Measurements from ENCODE around the gene FHL5.

FHL5 gene

GRCh38 chr6:96653181-96653580 is 90.3 kb downstream of the FHL5 start:
- Histone ChIP-seq H2BK5ac (ENCODE audit: low read depth, low read length, poor library complexity, severe bottlenecking) (no peak overlapping the region), H4K91ac (ENCODE audit: low read length) (no peak overlapping the region), H3K23ac (ENCODE audit: low read length in 2 of 2) (no peak overlapping the region), H3K14ac (ENCODE audit: low read length in 2 of 2) (no peak overlapping the region), H3K4me3 (ENCODE audit: insufficient read depth in 1 of 2, low read depth in 1 of 2, low read length in 2 of 2) (no peak overlapping the region), H2BK15ac (ENCODE audit: low read depth, poor library complexity, severe bottlenecking) (no peak overlapping the region), H2AFZ (ENCODE audit: low read depth, low read length) (peak overlapping the region; percentile 46), H3K27ac (ENCODE audit: low read length, poor library complexity, severe bottlenecking) (no peak overlapping the region), H3K79me1 (replicated peaks; ENCODE audit: low read length, poor library complexity, severe bottlenecking) (no peaks in the 10 kb centered on the region), H2BK120ac (ENCODE audit: low read depth, low read length) (no peak overlapping the region), H3K36me3 (ENCODE audit: control insufficient read depth in 1 of 2, insufficient read depth in 2 of 2, low read depth in 1 of 2, low read length in 2 of 2) (no peaks in the 10 kb centered on the region), H3K4me1 (ENCODE audit: control insufficient read depth, insufficient read depth, low read depth, low read length) (no peaks in the 10 kb centered on the region), H3K4me2 (ENCODE audit: low read length, poor library complexity, severe bottlenecking) (no peak overlapping the region), H2BK12ac (ENCODE audit: low read length in 2 of 2) (no peak overlapping the region), H3K9ac (ENCODE audit: low read length) (no peak overlapping the region), H4K8ac (ENCODE audit: low read length) (no peak overlapping the region), H3K4ac (ENCODE audit: low read depth in 1 of 2, low read length in 2 of 2) (no peak overlapping the region), H3K9me3 (ENCODE audit: control insufficient read depth, low read length) (no peaks in the 10 kb centered on the region), H3K27me3 (ENCODE audit: control insufficient read depth in 1 of 2, insufficient read depth in 1 of 2, low read length in 2 of 2) (no peaks in the 10 kb centered on the region), H3K18ac (ENCODE audit: low read depth in 1 of 2, low read length in 2 of 2) (no peak overlapping the region), H2AK5ac (ENCODE audit: low read length, severe bottlenecking) (no peak overlapping the region)
- 100% methylated on average over 1 of the region's 1 CpG for WGBS
- DNase-seq, result no peak

- no peak overlapping the region for H3K18ac ChIP-seq (ENCODE audit: low read depth in 1 of 2, low read length in 2 of 2)
- no CpG with 5 or more reads among the region's 1 CpG for WGBS
Observed at GRCh38 chr6:96656567-96656966, 93.6 kb downstream of the FHL5 start.

GRCh38 chr6:96657344-96657743 is 94.4 kb downstream of the FHL5 start:
- H2BK5ac ChIP-seq (ENCODE audit: low read depth, low read length, poor library complexity, severe bottlenecking), result no peak overlapping the region
- H2BK15ac ChIP-seq (ENCODE audit: low read depth, poor library complexity, severe bottlenecking), result no peak overlapping the region
- no peak overlapping the region for H3K9ac ChIP-seq (ENCODE audit: low read length)
- no peak overlapping the region for H3K4me2 ChIP-seq (ENCODE audit: low read length, poor library complexity, severe bottlenecking)
- H3K9me3 ChIP-seq (ENCODE audit: control insufficient read depth, low read length), result no peaks in the 10 kb centered on the region
- no peak overlapping the region for H3K4ac ChIP-seq (ENCODE audit: low read depth in 1 of 2, low read length in 2 of 2)
- H3K4me1 ChIP-seq (ENCODE audit: control insufficient read depth, insufficient read depth, low read depth, low read length), result no peaks in the 10 kb centered on the region
- no peaks in the 10 kb centered on the region for H3K36me3 ChIP-seq (ENCODE audit: control insufficient read depth in 1 of 2, insufficient read depth in 2 of 2, low read depth in 1 of 2, low read length in 2 of 2)
- no peak overlapping the region for H3K23ac ChIP-seq (ENCODE audit: low read length in 2 of 2)
- no peak overlapping the region for H3K14ac ChIP-seq (ENCODE audit: low read length in 2 of 2)
- no peak overlapping the region for H3K27ac ChIP-seq (ENCODE audit: low read length, poor library complexity, severe bottlenecking)
- H4K8ac ChIP-seq (ENCODE audit: low read length), result no peak overlapping the region
- H2BK120ac ChIP-seq (ENCODE audit: low read depth, low read length), result no peak overlapping the region
- H2AK5ac ChIP-seq (ENCODE audit: low read length, severe bottlenecking), result no peak overlapping the region
- no peak overlapping the region for H3K4me3 ChIP-seq (ENCODE audit: insufficient read depth in 1 of 2, low read depth in 1 of 2, low read length in 2 of 2)
- no peak overlapping the region for H2AFZ ChIP-seq (ENCODE audit: low read depth, low read length)
- no peak overlapping the region for H4K91ac ChIP-seq (ENCODE audit: low read length)
- no peaks in the 10 kb centered on the region for H3K27me3 ChIP-seq (ENCODE audit: control insufficient read depth in 1 of 2, insufficient read depth in 1 of 2, low read length in 2 of 2)
- no peak overlapping the region for H2BK12ac ChIP-seq (ENCODE audit: low read length in 2 of 2)
- WGBS, result 71% methylated on average over 5 of the region's 5 CpGs
- no peak overlapping the region for H3K18ac ChIP-seq (ENCODE audit: low read depth in 1 of 2, low read length in 2 of 2)
- no peak for DNase-seq
- no peaks in the 10 kb centered on the region for H3K79me1 ChIP-seq (replicated peaks; ENCODE audit: low read length, poor library complexity, severe bottlenecking)

More at GRCh38 chr6:96656567-96656966, 93.6 kb downstream of the FHL5 start:
- Histone ChIP-seq H2BK15ac (ENCODE audit: low read depth, poor library complexity, severe bottlenecking) (no peak overlapping the region), H3K79me1 (replicated peaks; ENCODE audit: low read length, poor library complexity, severe bottlenecking) (no peaks in the 10 kb centered on the region), H3K9me3 (ENCODE audit: control insufficient read depth, low read length) (no peaks in the 10 kb centered on the region), H4K8ac (ENCODE audit: low read length) (no peak overlapping the region), H3K4ac (ENCODE audit: low read depth in 1 of 2, low read length in 2 of 2) (no peak overlapping the region), H4K91ac (ENCODE audit: low read length) (no peak overlapping the region), H2AFZ (ENCODE audit: low read depth, low read length) (no peak overlapping the region), H2AK5ac (ENCODE audit: low read length, severe bottlenecking) (no peak overlapping the region), H3K27ac (ENCODE audit: low read length, poor library complexity, severe bottlenecking) (no peak overlapping the region), H3K14ac (ENCODE audit: low read length in 2 of 2) (no peak overlapping the region), H2BK5ac (ENCODE audit: low read depth, low read length, poor library complexity, severe bottlenecking) (no peak overlapping the region), H3K27me3 (ENCODE audit: control insufficient read depth in 1 of 2, insufficient read depth in 1 of 2, low read length in 2 of 2) (no peaks in the 10 kb centered on the region), H3K36me3 (ENCODE audit: control insufficient read depth in 1 of 2, insufficient read depth in 2 of 2, low read depth in 1 of 2, low read length in 2 of 2) (no peaks in the 10 kb centered on the region), H3K4me3 (ENCODE audit: insufficient read depth in 1 of 2, low read depth in 1 of 2, low read length in 2 of 2) (no peak overlapping the region), H2BK120ac (ENCODE audit: low read depth, low read length) (no peak overlapping the region), H3K4me1 (ENCODE audit: control insufficient read depth, insufficient read depth, low read depth, low read length) (no peaks in the 10 kb centered on the region), H3K4me2 (ENCODE audit: low read length, poor library complexity, severe bottlenecking) (no peak overlapping the region), H3K23ac (ENCODE audit: low read length in 2 of 2) (no peak overlapping the region), H3K9ac (ENCODE audit: low read length) (no peak overlapping the region), H2BK12ac (ENCODE audit: low read length in 2 of 2) (no peak overlapping the region)
- no peak for DNase-seq

- Histone ChIP-seq H3K4ac (ENCODE audit: low read depth in 1 of 2, low read length in 2 of 2) (no peak overlapping the region), H2BK12ac (ENCODE audit: low read length in 2 of 2) (no peak overlapping the region), H3K4me1 (ENCODE audit: control insufficient read depth, insufficient read depth, low read depth, low read length) (no peaks in the 10 kb centered on the region), H3K4me2 (ENCODE audit: low read length, poor library complexity, severe bottlenecking) (no peak overlapping the region), H3K79me1 (replicated peaks; ENCODE audit: low read length, poor library complexity, severe bottlenecking) (no peaks in the 10 kb centered on the region), H2BK120ac (ENCODE audit: low read depth, low read length) (no peak overlapping the region), H2BK15ac (ENCODE audit: low read depth, poor library complexity, severe bottlenecking) (no peak overlapping the region), H3K36me3 (ENCODE audit: control insufficient read depth in 1 of 2, insufficient read depth in 2 of 2, low read depth in 1 of 2, low read length in 2 of 2) (no peaks in the 10 kb centered on the region), H3K9ac (ENCODE audit: low read length) (no peak overlapping the region), H3K27me3 (ENCODE audit: control insufficient read depth in 1 of 2, insufficient read depth in 1 of 2, low read length in 2 of 2) (no peaks in the 10 kb centered on the region), H4K8ac (ENCODE audit: low read length) (no peak overlapping the region), H3K9me3 (ENCODE audit: control insufficient read depth, low read length) (no peaks in the 10 kb centered on the region), H3K23ac (ENCODE audit: low read length in 2 of 2) (no peak overlapping the region), H3K4me3 (ENCODE audit: insufficient read depth in 1 of 2, low read depth in 1 of 2, low read length in 2 of 2) (no peak overlapping the region), H3K14ac (ENCODE audit: low read length in 2 of 2) (no peak overlapping the region), H2AK5ac (ENCODE audit: low read length, severe bottlenecking) (no peak overlapping the region), H2AFZ (ENCODE audit: low read depth, low read length) (no peak overlapping the region), H3K27ac (ENCODE audit: low read length, poor library complexity, severe bottlenecking) (no peak overlapping the region), H3K18ac (ENCODE audit: low read depth in 1 of 2, low read length in 2 of 2) (no peak overlapping the region), H4K91ac (ENCODE audit: low read length) (no peak overlapping the region), H2BK5ac (ENCODE audit: low read depth, low read length, poor library complexity, severe bottlenecking) (no peak overlapping the region)
- no peak for DNase-seq
- WGBS, result 70% methylated on average over 2 of the region's 4 CpGs
Observed at GRCh38 chr6:96659084-96659845, 96.3 kb downstream of the FHL5 start.
